Bronchus fibroblast of lung (primary cell): ENCODE data around the gene ZNF471. TPM values are rescaled to one million over a fixed set of nuclear protein-coding genes. Genes with fewer than 3 reads are reported as not detected.

Experiments
- total RNA-seq: library from RNA; depleted of rRNA; stranded (reverse); fragments of >200 nt; gene quantifications from 2 replicates; pipeline ENCODE4 v1.2.3, GENCODE V29; 2015

Gene ZNF471
- 0.50 and 0.89 TPM in 2 replicates for total RNA-seq

DNA sequence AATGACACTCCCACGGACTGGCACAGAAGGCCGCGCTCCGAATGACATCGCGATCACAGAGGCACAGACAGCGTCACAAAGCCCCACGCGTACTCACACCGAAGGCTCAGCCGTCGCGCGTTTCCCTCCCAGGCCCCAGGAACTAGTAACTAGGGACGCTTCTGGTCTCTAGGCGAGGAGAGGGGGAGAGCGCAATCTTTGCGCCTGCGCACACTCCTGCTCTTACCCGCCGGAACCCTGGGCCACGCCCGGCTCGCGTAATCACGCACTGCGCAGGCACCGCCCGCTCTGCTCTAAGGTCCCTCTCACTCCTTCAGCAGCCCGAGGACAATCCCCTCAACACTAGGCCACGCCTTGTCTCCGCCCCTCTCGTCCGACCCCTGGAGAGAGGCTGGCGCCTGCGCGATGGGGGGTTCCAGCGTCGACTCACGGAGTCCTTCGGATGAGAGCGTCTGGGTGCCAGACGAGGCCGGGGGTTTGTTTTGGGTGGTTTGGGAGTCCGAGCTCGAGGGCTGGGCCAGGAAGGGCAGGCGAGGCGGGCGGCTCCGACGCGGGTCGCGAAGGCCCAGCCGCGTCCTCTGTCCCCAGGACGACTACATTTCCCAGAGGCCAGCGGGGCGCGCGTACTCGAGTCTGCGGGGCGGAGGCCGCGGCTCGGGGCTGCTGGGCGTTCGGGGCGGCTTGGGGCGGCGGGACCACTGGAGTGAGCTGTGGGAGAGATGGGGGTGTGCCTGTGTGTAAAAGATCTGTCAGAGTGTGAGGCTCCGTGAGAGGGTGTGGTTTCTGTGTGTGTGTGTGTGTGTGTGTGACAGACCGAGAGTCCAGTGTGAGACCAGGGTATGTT is at the start of gene ZNF471:
Gene ZNF471, plus strand, starts transcription at position 410 of the 844 bp plus-strand sequence. CDS start 3,717 bp downstream, outside the sequence.

DNA sequence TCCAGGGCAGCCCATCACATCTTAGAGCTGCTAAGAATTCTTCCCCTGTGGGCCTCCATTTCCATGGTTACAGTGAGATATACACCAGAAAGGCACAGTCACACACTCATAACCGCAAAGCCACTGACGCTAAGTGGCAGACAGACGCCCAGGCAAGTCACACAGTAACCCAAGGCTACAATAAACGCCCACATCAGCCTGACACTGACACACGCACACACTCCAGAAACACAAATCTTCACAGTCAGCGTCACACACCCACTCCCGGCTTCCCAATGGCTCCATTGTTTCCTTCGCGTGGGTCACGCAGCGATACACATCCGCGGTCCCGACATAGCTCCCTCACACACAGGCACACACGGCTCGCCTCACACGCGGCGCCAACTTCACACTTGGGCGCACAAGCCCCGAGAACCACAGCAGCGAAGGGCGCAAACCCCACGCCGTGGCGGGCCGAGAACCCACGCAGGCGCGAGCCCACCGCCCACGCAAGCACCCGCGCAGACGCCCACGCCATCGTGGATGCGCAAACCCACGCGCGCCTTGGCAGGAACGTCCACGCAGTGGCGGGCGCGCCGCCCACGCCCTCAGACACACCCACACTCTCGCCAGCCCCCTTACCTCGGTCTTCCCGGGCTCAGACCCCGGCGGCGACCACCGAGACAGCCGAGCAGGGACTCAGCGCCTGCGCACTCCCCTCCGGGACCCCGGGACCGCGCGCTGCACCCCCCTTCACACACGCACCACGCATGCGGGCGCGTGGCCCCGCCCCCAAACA is 30.8 kb upstream of the ZNF471 start, which contains the start of gene ZNF667:
Gene ZNF667, minus strand, starts transcription at position 695 of the 778 bp plus-strand sequence. CDS start 14,975 bp downstream, outside the sequence.

DNA sequence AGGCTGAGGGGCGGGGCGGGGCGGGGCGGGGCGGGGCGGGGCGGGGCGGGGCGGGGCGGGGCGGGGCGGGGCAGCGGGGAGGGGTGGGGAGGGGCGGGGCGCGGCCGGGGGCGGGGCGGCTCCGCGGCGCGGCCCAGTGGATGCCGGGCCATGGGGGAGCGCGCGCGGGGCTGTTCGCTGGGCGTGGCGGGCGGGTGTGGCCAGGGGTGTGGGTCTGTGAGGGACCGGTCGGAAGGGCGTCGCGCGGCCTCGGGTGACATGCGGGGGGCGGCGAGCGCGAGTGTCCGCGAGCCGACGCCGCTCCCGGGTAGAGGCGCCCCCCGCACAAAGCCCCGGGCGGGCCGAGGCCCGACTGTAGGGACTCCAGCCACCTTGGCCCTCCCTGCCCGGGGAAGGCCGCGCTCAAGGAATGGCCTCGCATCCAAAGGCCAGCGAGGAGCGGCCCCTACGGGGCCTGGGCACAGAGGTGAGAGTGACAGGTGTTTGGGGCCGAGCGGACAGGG is 31.2 kb downstream of the ZNF471 start, which contains the start of gene ZFP28:
Gene ZFP28, plus strand, starts transcription at position 188 of the 503 bp plus-strand sequence. Its CDS starts 71 bp downstream, at position 259.

DNA sequence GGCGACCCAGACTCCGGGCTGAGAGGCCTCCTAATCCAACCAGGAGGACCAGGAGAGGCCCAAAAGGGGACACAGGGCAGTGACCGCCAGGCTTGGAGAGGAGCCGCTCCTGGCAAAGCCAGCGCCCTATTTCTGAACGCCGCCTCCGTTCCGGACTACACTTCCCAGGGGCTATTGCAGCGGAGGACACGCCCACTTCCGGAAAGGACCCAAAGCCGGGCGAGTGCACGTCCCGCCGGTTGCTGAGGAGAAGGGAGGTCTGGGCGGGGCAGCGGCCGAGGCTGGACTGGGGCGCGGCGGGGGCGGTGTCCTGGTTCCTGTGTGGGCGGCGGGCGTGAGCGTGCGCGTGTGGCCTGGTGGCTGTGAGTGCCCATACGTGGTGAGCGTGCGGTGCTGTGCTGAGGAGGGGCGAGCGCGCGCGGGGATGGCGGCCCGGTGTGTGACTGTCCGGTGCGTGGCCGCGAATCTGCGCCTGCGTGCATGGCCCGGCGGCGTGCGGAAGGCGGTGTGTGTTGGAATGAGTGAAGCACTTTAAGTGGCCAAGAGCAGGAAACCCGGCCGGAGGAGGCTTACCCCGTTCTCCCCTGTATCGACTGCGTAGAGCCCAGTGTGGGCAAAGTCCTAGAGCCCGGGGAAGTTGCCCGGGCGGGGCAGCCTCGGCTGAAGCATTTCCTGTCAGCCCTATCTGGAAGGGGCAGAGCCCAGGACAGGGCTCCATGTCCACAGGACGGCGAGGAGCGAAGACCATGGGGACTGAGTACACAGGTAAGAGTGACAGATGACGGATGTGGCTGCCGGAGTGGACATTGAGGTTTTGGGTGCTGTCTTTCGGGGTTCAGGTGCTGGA is 59.8 kb downstream of the ZNF471 start, which contains the start of gene ZNF470:
Gene ZNF470, plus strand, starts transcription at position 195 of the 847 bp plus-strand sequence. CDS start 2,844 bp downstream, outside the sequence.

Other genes starting within 250 kb of the ZNF471 start
- gene EDDM13, start 235.1 kb upstream of the ZNF471 start, total RNA-seq: not detected in 2 replicates
- gene ZSCAN5A, start 193.0 kb upstream of the ZNF471 start, total RNA-seq: 1.8 and 3.0 TPM in 2 replicates
- 1.8 and 2.2 TPM in 2 replicates for gene ZNF582, start 114.3 kb upstream of the ZNF471 start, total RNA-seq
- gene ZNF583, start 103.5 kb upstream of the ZNF471 start, total RNA-seq: 1.2 and 2.2 TPM in 2 replicates
- gene ZNF667, start 30.5 kb upstream of the ZNF471 start, total RNA-seq: 1.0 and 1.3 TPM in 2 replicates
- gene ZFP28, start 31.1 kb downstream of the ZNF471 start, total RNA-seq: 5.5 and 5.9 TPM in 2 replicates
- gene ZNF470, start 59.6 kb downstream of the ZNF471 start, total RNA-seq: 0.59 and 1.2 TPM in 2 replicates
- 5.5 and 6.1 TPM in 2 replicates for gene ZNF71, start 87.4 kb downstream of the ZNF471 start, total RNA-seq
- 0.17 TPM in 1 of 2 replicates, not detected in the other for gene SMIM17, start 135.3 kb downstream of the ZNF471 start, total RNA-seq
- gene ZNF835, start 163.9 kb downstream of the ZNF471 start, total RNA-seq: under 0.01 and 0.89 TPM in 2 replicates